Endothelial cell of umbilical vein (primary cell): ENCODE measurements around the gene RPP30. TPM values are rescaled to one million over a fixed set of nuclear protein-coding genes. Genes with fewer than 3 reads are reported as not detected.
A peak's percentile ranks its signal among the peaks of the same experiment; 100 is the strongest.

Experiments
- BruUV-seq: library from RNA; stranded (reverse); fragments of 400-500 nt; replicated peaks from 2 replicates; lab custom pipeline; 2021; lab: Mats Ljungman, UMichigan
- CTCF ChIA-PET: fragments of 300-600, 350-600 bp; sonication (Branson Sonifier 250); formaldehyde crosslinking; loops from one replicate; lab custom pipeline; 2021; ENCODE audit warnings: antibody characterized with exemption, inconsistent platforms; lab: Charles Lee
- POLR2A ChIA-PET: fragments of 300-600, 350-600 bp; sonication (Branson Sonifier 250); formaldehyde crosslinking; loops from one replicate; lab custom pipeline; 2021; ENCODE audit warnings: antibody characterized with exemption, inconsistent platforms; lab: Charles Lee
- DNase-seq: peaks from one replicate; pipeline ENCODE4 v3.0.0-alpha.2; 2011; ENCODE audit warnings: low read depth, low spot score
- FAIRE-seq: peaks from 2 replicates; lab custom pipeline; 2011; peaks lifted over from hg19 to GRCh38; lab: Jason Lieb, UNC
- H2AFZ ChIP-seq: 2 replicates; pipeline ENCODE4 v1.6.0; 2012; ENCODE audit warnings: low read depth, low read length, control low read depth, inconsistent platforms
- H3K27ac ChIP-seq: 2 replicates; pipeline ENCODE4 v1.5.1; 2011; ENCODE audit warnings: low read depth, mild to moderate bottlenecking, control low read depth, low read length, moderate library complexity; ENCODE audit not compliant: insufficient read depth
- H3K27me3 ChIP-seq, 2 experiments: 2 replicates each; pipeline versions ENCODE4 v1.6.0 to v1.6.1; 2011; ENCODE audit warnings: low read length in 2 of 2, mixed read lengths in 1 of 2; ENCODE audit not compliant: control insufficient read depth in 2 of 2, insufficient read depth in 2 of 2
- H3K36me3 ChIP-seq, 2 experiments: 2 replicates in 1 of 2; 3 replicates in 1 of 2; pipeline ENCODE4 v1.5.1; 2011; ENCODE audit warnings: low read length in 2 of 2, mild to moderate bottlenecking in 1 of 2, moderate library complexity in 1 of 2; ENCODE audit not compliant: control insufficient read depth in 2 of 2, insufficient read depth in 2 of 2; ENCODE audit errors: extremely low read depth in 1 of 2
- H3K4me1 ChIP-seq: 3 replicates; pipeline ENCODE4 v1.5.1; 2011; ENCODE audit warnings: mild to moderate bottlenecking, low read length; ENCODE audit not compliant: control insufficient read depth, insufficient read depth; ENCODE audit errors: extremely low read depth
- H3K4me2 ChIP-seq: 2 replicates; pipeline ENCODE4 v1.6.1; 2011; ENCODE audit warnings: low read length, control low read depth, mixed read lengths; ENCODE audit not compliant: insufficient read depth
- H3K4me3 ChIP-seq, 3 experiments: fragments of 200-600 bp in 1 of 3; sonication (generic), shearing (Covaris generic) in 1 of 3; replicated peaks in 1 of 3; 2 replicates each; pipeline ENCODE4 v1.5.1; 2011 to 2016; ENCODE audit warnings: control low read depth in 3 of 3, low read length in 3 of 3, mild to moderate bottlenecking in 2 of 3, inconsistent platforms in 1 of 3, low read depth in 1 of 3, moderate library complexity in 1 of 3; ENCODE audit not compliant: insufficient read depth in 1 of 3
- H3K79me2 ChIP-seq: 2 replicates; pipeline ENCODE4 v1.6.0; 2012; ENCODE audit warnings: low read length, inconsistent platforms; ENCODE audit not compliant: control insufficient read depth, insufficient read depth
- H3K9ac ChIP-seq: replicated peaks from 2 replicates; pipeline ENCODE3; 2011; ENCODE audit warnings: low read length, control low read depth; ENCODE audit not compliant: insufficient read depth; ENCODE audit errors: extremely low read depth
- H3K9me1 ChIP-seq: replicated peaks from 3 replicates; pipeline ENCODE4 v1.6.0; 2011; ENCODE audit warnings: mild to moderate bottlenecking, low read length; ENCODE audit not compliant: control insufficient read depth, insufficient read depth; ENCODE audit errors: extremely low read depth
- H3K9me3 ChIP-seq: replicated peaks from 2 replicates; pipeline ENCODE4 v1.5.1; 2012; ENCODE audit warnings: low read length, inconsistent platforms; ENCODE audit not compliant: control insufficient read depth, insufficient read depth
- H4K20me1 ChIP-seq: replicated peaks from 2 replicates; pipeline ENCODE3; 2011; ENCODE audit warnings: mild to moderate bottlenecking, low read length; ENCODE audit not compliant: control insufficient read depth, insufficient read depth; ENCODE audit errors: extremely low read depth
- CTCF ChIP-seq, 2 donors: IDR thresholded peaks; 1 replicate in 1 of 2; 2 replicates in 1 of 2; pipeline ENCODE4 v1.5.1; 2011; ENCODE audit warnings: low read length in 2 of 2, mild to moderate bottlenecking in 2 of 2, moderate library complexity in 2 of 2, control low read depth in 1 of 2, inconsistent platforms in 1 of 2, low read depth in 1 of 2; ENCODE audit not compliant: insufficient read depth in 1 of 2; ENCODE audit errors: extremely low read depth in 1 of 2
- FOS ChIP-seq: IDR thresholded peaks from 2 replicates; pipeline ENCODE4 v1.6.1; 2011; ENCODE audit warnings: mild to moderate bottlenecking, low read length, moderate library complexity, borderline replicate concordance; ENCODE audit not compliant: insufficient read depth
- GATA2 ChIP-seq: IDR thresholded peaks from 2 replicates; pipeline ENCODE4 v1.7.0; 2011; ENCODE audit warnings: low read depth, mild to moderate bottlenecking, moderate library complexity, mixed read lengths, low read length; ENCODE audit not compliant: insufficient read length, insufficient read depth
- JUN ChIP-seq: IDR thresholded peaks from 2 replicates; pipeline ENCODE4 v1.6.1; 2011; ENCODE audit warnings: borderline replicate concordance, low read depth; ENCODE audit not compliant: insufficient read length, insufficient read depth
- MAX ChIP-seq: IDR thresholded peaks from 2 replicates; pipeline ENCODE4 v1.6.1; 2011; ENCODE audit not compliant: insufficient read depth, insufficient read length
- MYC ChIP-seq: IDR thresholded peaks from one replicate; pipeline ENCODE4 v1.6.1; 2011; ENCODE audit warnings: mild to moderate bottlenecking, low read depth, low read length
- POLR2A ChIP-seq: IDR thresholded peaks from 2 replicates; pipeline ENCODE4 v1.6.1; 2012; ENCODE audit warnings: low read depth, mild to moderate bottlenecking, control low read depth, low read length
- POLR2AphosphoS5 ChIP-seq: IDR thresholded peaks from 2 replicates; pipeline ENCODE4 v1.6.1; 2012; ENCODE audit warnings: low read depth, mild to moderate bottlenecking, control low read depth, low read length, moderate library complexity; ENCODE audit not compliant: insufficient read depth
- dilution Hi-C: fragments of 300-500 bp; cut with MboI; formaldehyde crosslinking; loops from one replicate; pipeline ENCODE4 v1.15.0; 2019; ENCODE audit warnings: low sequenced_read_pairs; ENCODE audit not compliant: extremely low pct_ligation_motif_present
- intact Hi-C: fragments of 100-400 bp; cut with micrococcal nuclease; formaldehyde crosslinking; loops from one replicate; pipeline ENCODE4 v1.10.0; 2022
- polyA plus RNA-seq, 4 experiments: library from polyadenylated mRNA; depleted of rRNA in 3 of 4; stranded (reverse) in 3 of 4; unstranded in 1 of 4; fragments of >200 nt; gene quantifications; 2 replicates each; pipeline versions ENCODE4 v1.2.1 to v1.2.3, GENCODE V29; 2011 to 2012; ENCODE audit warnings: missing spikeins in 1 of 4
- total RNA-seq: library from RNA; stranded (reverse); gene quantifications from 2 replicates; pipeline ENCODE4 v1.2.3, GENCODE V29; 2021

The RPP30 gene
- total and polyA plus RNA-seq, 2 donors (not counting 3 experiments of a cell fraction or from before 2014, with no cell fraction given): 21.1 to 47.8 TPM

GRCh38 chr10:90935581-90936275 lies 64.0 kb downstream of the RPP30 start:
- no peaks in the 10 kb centered on the region for H3K79me2 ChIP-seq
- no peak overlapping the region for H3K27ac ChIP-seq
- no peaks in the 10 kb centered on the region for H3K9me3 ChIP-seq
- dilution Hi-C loops: no loop called here
- H2AFZ ChIP-seq: peak overlapping the region; percentile 19
- FAIRE-seq: peak; percentile 44
- BruUV-seq: TSS peak; percentile 34
- no peaks in the 10 kb centered on the region for H3K36me3 ChIP-seq
- DNase-seq: peak; percentile 36
- no peak for TF ChIP-seq FOS
- TF ChIP-seq MAX: no peak
- TF ChIP-seq POLR2A: no peak
- no peak for TF ChIP-seq POLR2AphosphoS5
- no peak for TF ChIP-seq CTCF (IDR thresholded peaks at IDR 0.05; ENCODE audit: extremely low read depth in 1 of 2, insufficient read depth in 1 of 2, low read depth in 1 of 2, low read length in 2 of 2)
- TF ChIP-seq GATA2: no peak
- TF ChIP-seq MYC: no peak
- TF ChIP-seq JUN: no peak
- no peak overlapping the region for H3K4me2 ChIP-seq
- peaks cover 53% of the 10 kb centered on the region for H3K4me1 ChIP-seq
- intact Hi-C loops: loop anchor here (2.0 kb wide), 1 partner anchor 15 kb away; the partner anchor contains the start of gene ANKRD1
- H3K4me3 ChIP-seq: no peak overlapping the region
- POLR2A ChIA-PET: interaction anchor here (1.2 kb wide), 2 partner anchors 18 to 24 kb away, joined by 3 to 4 read pairs; no protein-coding TSS in a partner anchor
- no peak overlapping the region for H3K9ac ChIP-seq
- CTCF ChIA-PET: interaction anchor here (1.2 to 1.8 kb wide), 5 partner anchors 13 to 71 kb away, joined by 3 to 4 read pairs (median 4); no protein-coding TSS in a partner anchor
- no peaks in the 10 kb centered on the region for H4K20me1 ChIP-seq
- H3K27me3 ChIP-seq: no peaks in the 10 kb centered on the region
- H3K9me1 ChIP-seq: no peaks in the 10 kb centered on the region
